GM12801 (cell line): ENCODE results near the gene SBF2.

Experiments used
- TF ChIP-seq, protein P1 (sequence below): IDR thresholded peaks from one replicate; pipeline ENCODE4 v1.5.1; 2011; ENCODE audit warnings: control low read depth; ENCODE audit not compliant: insufficient read length; ENCODE audit errors: extremely low read depth

Gene SBF2

GRCh38 chr11:9735919-9736318, 558.1 kb downstream of the SBF2 start:
- TF ChIP-seq, protein P1, sequence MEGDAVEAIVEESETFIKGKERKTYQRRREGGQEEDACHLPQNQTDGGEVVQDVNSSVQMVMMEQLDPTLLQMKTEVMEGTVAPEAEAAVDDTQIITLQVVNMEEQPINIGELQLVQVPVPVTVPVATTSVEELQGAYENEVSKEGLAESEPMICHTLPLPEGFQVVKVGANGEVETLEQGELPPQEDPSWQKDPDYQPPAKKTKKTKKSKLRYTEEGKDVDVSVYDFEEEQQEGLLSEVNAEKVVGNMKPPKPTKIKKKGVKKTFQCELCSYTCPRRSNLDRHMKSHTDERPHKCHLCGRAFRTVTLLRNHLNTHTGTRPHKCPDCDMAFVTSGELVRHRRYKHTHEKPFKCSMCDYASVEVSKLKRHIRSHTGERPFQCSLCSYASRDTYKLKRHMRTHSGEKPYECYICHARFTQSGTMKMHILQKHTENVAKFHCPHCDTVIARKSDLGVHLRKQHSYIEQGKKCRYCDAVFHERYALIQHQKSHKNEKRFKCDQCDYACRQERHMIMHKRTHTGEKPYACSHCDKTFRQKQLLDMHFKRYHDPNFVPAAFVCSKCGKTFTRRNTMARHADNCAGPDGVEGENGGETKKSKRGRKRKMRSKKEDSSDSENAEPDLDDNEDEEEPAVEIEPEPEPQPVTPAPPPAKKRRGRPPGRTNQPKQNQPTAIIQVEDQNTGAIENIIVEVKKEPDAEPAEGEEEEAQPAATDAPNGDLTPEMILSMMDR, result no peak

GRCh38 chr11:9735236-9735635, 558.8 kb downstream of the SBF2 start:
- TF ChIP-seq, protein P1, result no peak

DNA sequence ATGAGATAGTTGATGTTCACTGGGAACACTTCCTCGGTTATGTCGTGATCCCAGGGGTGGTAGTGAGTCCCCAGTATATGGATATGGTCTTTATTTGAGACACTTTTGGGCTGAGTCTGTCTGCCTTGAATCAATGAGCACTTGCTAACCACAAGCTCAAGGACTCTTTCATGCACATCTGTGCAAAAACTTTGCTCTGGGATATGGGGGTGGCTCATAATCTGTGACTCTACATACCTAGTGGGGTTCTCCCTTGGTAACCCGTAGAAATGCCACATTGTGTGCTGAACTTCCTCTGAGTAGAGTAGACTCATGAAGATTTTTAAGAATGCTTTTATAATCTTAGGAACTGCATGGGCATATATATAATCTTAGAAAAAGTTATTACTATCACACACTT, 560.8 kb downstream of the SBF2 start:
- TF ChIP-seq, protein P1, result no peak

DNA sequence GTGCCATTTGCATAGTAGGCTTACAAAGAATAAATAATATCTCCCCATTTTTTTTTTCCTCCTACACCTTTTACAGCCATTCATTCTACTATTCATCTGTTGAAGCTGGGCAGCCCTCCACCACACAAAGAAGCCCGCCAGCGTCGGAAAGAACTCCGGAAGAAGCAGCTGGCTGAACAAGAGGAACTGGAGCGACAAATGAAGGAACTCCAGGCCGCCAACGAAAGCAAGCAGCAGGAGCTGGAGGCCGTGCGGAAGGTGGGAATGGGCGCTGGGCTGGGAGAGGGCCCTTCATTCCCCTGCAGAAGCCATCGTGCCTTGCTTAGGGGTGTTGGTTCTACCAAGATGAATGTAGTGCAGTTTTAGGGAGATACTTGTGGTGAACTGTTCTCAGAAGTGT, 561.6 kb downstream of the SBF2 start:
- TF ChIP-seq, protein P1, result no peak

DNA sequence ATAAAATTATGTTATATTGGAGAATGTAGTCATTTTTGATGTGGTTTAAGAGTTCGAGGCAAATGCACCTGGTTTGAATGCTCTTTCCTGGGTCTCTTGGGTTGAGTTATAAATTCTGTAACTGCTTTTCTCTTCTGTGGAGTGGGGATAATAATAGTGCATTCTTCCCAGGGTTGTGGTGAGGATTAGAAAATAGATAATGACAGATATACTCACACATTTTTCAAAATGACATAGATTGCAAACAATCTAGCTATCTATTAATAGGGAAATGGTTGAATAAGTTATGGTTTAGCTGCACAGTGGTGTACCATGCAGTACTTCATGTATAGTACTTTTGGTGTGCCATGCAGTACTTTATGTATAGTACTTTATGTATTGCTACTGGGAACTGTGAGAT, 562.8 kb downstream of the SBF2 start:
- TF ChIP-seq, protein P1, result no peak
